Tongue (tissue), 2 donors: ENCODE data around the gene FAF2. TPM values are rescaled to one million over a fixed set of nuclear protein-coding genes. Genes with fewer than 3 reads are reported as not detected.
"Not testable (repeated sequence)": the region's sequence is repeated elsewhere in the genome, so short reads cannot be mapped to it uniquely, and the experiment has no call there.

Experiments used
- DNase-seq: peaks from one replicate; pipeline ENCODE4 v3.0.0-alpha.2; 2015
- total RNA-seq: library from RNA; depleted of rRNA; stranded (reverse); fragments of >200 nt; gene quantifications from one replicate; pipeline ENCODE4 v1.2.3, GENCODE V29; 2014

FAF2 gene
- total RNA-seq, 1 donor from 2014 or later, result 24.2 TPM

- DNase-seq, result no peak
Observed at GRCh38 chr5:176458904-176459561, 10.8 kb downstream of the FAF2 start.

GRCh38 chr5:176461349-176461748, 13.2 kb downstream of the FAF2 start:
- DNase-seq, result no peak

- DNase-seq, result no peak
Observed at GRCh38 chr5:176463113-176463764, 15.1 kb downstream of the FAF2 start.

GRCh38 chr5:176466245-176466871, 18.2 kb downstream of the FAF2 start:
- no peak for DNase-seq

GRCh38 chr5:176469296-176469695, 21.1 kb downstream of the FAF2 start:
- DNase-seq, result no peak

GRCh38 chr5:176470539-176470938, 22.4 kb downstream of the FAF2 start:
- no peak for DNase-seq

GRCh38 chr5:176471098-176471497, 22.9 kb downstream of the FAF2 start:
- DNase-seq, result no peak

GRCh38 chr5:176473335-176474006, 25.3 kb downstream of the FAF2 start:
- DNase-seq, result no peak

- no peak for DNase-seq
Observed at GRCh38 chr5:176474476-176474875, 26.3 kb downstream of the FAF2 start.

GRCh38 chr5:176481711-176482110, 33.5 kb downstream of the FAF2 start:
- DNase-seq, result no peak

- no peak for DNase-seq
Observed at GRCh38 chr5:176485176-176485575, 37.0 kb downstream of the FAF2 start.

GRCh38 chr5:176486189-176486757, 38.1 kb downstream of the FAF2 start:
- no peak for DNase-seq

GRCh38 chr5:176487160-176487559, 39.0 kb downstream of the FAF2 start:
- not testable (repeated sequence) for DNase-seq

- DNase-seq, result no peak
Observed at GRCh38 chr5:176489077-176489476, 40.9 kb downstream of the FAF2 start.

- no peak for DNase-seq
Observed at GRCh38 chr5:176490301-176490700, 42.1 kb downstream of the FAF2 start.

GRCh38 chr5:176491101-176491502, 42.9 kb downstream of the FAF2 start:
- DNase-seq, result no peak

- no peak for DNase-seq
Observed at GRCh38 chr5:176491901-176492300, 43.7 kb downstream of the FAF2 start.

GRCh38 chr5:176492431-176492830, 44.2 kb downstream of the FAF2 start:
- no peak for DNase-seq

- DNase-seq, result no peak
Observed at GRCh38 chr5:176497852-176498251, 49.7 kb downstream of the FAF2 start.

GRCh38 chr5:176499273-176499672, 51.1 kb downstream of the FAF2 start:
- DNase-seq, result no peak

GRCh38 chr5:176500511-176500910, 52.3 kb downstream of the FAF2 start:
- DNase-seq, result no peak

GRCh38 chr5:176501333-176501732, 53.1 kb downstream of the FAF2 start:
- DNase-seq, result no peak

- no peak for DNase-seq
Observed at GRCh38 chr5:176503496-176503895, 55.3 kb downstream of the FAF2 start.
